ENCODE results near the gene C1orf105. TPM values are rescaled to one million over a fixed set of nuclear protein-coding genes. Genes with fewer than 3 reads are reported as not detected.

C1orf105 gene
- total and polyA plus RNA-seq, 3 donors from 2014 or later: 15.1 to 60.8 (median 15.8) TPM

- H3K9me3 ChIP-seq: no peaks in the 10 kb centered on the region
- TF ChIP-seq POLR2A (IDR thresholded peaks at IDR 0.05): no peak
- TF ChIP-seq CTCF (IDR thresholded peaks at IDR 0.05): no peak
- peaks cover 44% of the 10 kb centered on the region for H3K4me1 ChIP-seq
- H3K36me3 ChIP-seq (ENCODE audit: low read depth, missing control alignments): no peaks in the 10 kb centered on the region
- intact Hi-C loops (cut with DNase I; ENCODE audit: low total_unique reads): no loop called here
- no peak for DNase-seq
- no peaks in the 10 kb centered on the region for H3K27me3 ChIP-seq
- WGBS, 2 donors: 50 to 62% methylated on average over 1 of the region's 1 CpG
- H3K4me3 ChIP-seq: no peak overlapping the region
- peak overlapping the region; percentile 1 to 46 for H3K27ac ChIP-seq
These were observed 17.5 kb upstream of the C1orf105 start for GRCh38 chr1:172402878-172403569.

GRCh38 chr1:172404121-172404520 is 16.4 kb upstream of the C1orf105 start:
- H3K4me1 ChIP-seq: peaks cover 38% of the 10 kb centered on the region
- TF ChIP-seq POLR2A (IDR thresholded peaks at IDR 0.05) (no peak), CTCF (IDR thresholded peaks at IDR 0.05) (no peak)
- DNase-seq: no peak
- no peak overlapping the region for H3K27ac ChIP-seq
- no peaks in the 10 kb centered on the region for H3K9me3 ChIP-seq
- H3K4me3 ChIP-seq: no peak overlapping the region
- no peaks in the 10 kb centered on the region for H3K27me3 ChIP-seq
- intact Hi-C loops (cut with DNase I; ENCODE audit: low total_unique reads): no loop called here
- H3K36me3 ChIP-seq (ENCODE audit: low read depth, missing control alignments): no peaks in the 10 kb centered on the region

- Histone ChIP-seq H3K4me1 (peaks cover 26% of the 10 kb centered on the region), H3K36me3 (ENCODE audit: low read depth, missing control alignments) (no peaks in the 10 kb centered on the region), H3K4me3 (no peak overlapping the region), H3K27me3 (no peaks in the 10 kb centered on the region), H3K9me3 (no peaks in the 10 kb centered on the region), H3K27ac (no peak overlapping the region)
- no peak for DNase-seq
- no peak for TF ChIP-seq CTCF (IDR thresholded peaks at IDR 0.05)
- TF ChIP-seq POLR2A (IDR thresholded peaks at IDR 0.05): no peak
- intact Hi-C loops (cut with DNase I; ENCODE audit: low total_unique reads): no loop called here
These were observed 14.6 kb upstream of the C1orf105 start for GRCh38 chr1:172405912-172406311.

- H3K4me1 ChIP-seq: peaks cover 16% of the 10 kb centered on the region
- TF ChIP-seq POLR2A (IDR thresholded peaks at IDR 0.05) (no peak), CTCF (IDR thresholded peaks at IDR 0.05) (no peak)
These were observed 13.5 kb upstream of the C1orf105 start for GRCh38 chr1:172406968-172407367.

GRCh38 chr1:172408958-172409357 is 11.5 kb upstream of the C1orf105 start:
- intact Hi-C loops (cut with DNase I; ENCODE audit: low total_unique reads): no loop called here
- Histone ChIP-seq H3K27ac (no peak overlapping the region), H3K27me3 (no peaks in the 10 kb centered on the region), H3K9me3 (no peaks in the 10 kb centered on the region), H3K4me3 (no peak overlapping the region), H3K36me3 (ENCODE audit: low read depth, missing control alignments) (no peaks in the 10 kb centered on the region), H3K4me1 (peaks cover 3% of the 10 kb centered on the region)
- 86 to 100% methylated on average over 1 of the region's 1 CpG for WGBS, 2 donors
- DNase-seq: no peak
- TF ChIP-seq POLR2A (IDR thresholded peaks at IDR 0.05): no peak
- no peak for TF ChIP-seq CTCF (IDR thresholded peaks at IDR 0.05)

More at GRCh38 chr1:172406968-172407367, 13.5 kb upstream of the C1orf105 start:
- no peak for DNase-seq
- H3K27me3 ChIP-seq: no peaks in the 10 kb centered on the region
- 86 to 91% methylated on average over 1 of the region's 1 CpG for WGBS, 2 donors
- H3K36me3 ChIP-seq (ENCODE audit: low read depth, missing control alignments): no peaks in the 10 kb centered on the region
- H3K27ac ChIP-seq: no peak overlapping the region
- no peaks in the 10 kb centered on the region for H3K9me3 ChIP-seq
- intact Hi-C loops (cut with DNase I; ENCODE audit: low total_unique reads): no loop called here
- H3K4me3 ChIP-seq: no peak overlapping the region

All from testis (tissue), 3 donors.